Measurements from ENCODE around the gene FARP1.

FARP1 gene

DNA sequence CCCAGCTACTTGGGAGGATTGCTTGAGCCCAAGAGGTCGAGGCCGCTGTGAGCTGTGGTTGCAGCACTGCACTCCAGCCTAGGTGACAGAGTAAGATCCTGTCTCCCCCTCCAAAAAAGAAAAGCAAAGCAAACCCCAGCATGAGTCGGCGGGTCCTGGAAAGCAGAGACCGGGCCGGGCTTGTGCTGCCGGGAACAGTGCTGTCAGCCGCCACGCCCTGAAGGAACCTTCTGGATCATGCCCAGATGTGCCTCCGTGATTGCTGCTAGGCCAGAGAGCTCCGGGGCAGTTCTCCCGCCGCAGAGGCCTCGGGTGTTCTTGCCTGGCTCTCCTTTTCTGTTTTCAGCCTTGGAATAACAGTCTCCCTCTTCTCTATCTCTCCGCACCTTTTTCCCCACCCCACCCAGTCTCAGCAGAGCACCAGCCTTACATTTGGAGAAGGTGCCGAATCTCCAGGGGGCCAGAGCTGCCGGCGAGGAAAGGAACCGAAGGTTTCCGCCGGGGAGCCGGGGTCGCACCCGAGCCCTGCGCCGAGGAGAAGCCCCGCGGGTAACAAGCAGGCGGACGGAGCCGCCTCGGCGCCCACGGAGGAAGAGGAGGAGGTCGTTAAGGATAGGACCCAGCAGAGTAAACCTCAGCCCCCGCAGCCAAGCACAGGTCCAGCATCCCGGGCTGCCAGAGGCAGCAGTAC is 252.1 kb downstream of the FARP1 start:
- no peak for TF ChIP-seq EZH2phosphoT487 (conservative IDR thresholded peaks at IDR 0.05; ENCODE audit: low read length)
- TF ChIP-seq, protein P1, sequence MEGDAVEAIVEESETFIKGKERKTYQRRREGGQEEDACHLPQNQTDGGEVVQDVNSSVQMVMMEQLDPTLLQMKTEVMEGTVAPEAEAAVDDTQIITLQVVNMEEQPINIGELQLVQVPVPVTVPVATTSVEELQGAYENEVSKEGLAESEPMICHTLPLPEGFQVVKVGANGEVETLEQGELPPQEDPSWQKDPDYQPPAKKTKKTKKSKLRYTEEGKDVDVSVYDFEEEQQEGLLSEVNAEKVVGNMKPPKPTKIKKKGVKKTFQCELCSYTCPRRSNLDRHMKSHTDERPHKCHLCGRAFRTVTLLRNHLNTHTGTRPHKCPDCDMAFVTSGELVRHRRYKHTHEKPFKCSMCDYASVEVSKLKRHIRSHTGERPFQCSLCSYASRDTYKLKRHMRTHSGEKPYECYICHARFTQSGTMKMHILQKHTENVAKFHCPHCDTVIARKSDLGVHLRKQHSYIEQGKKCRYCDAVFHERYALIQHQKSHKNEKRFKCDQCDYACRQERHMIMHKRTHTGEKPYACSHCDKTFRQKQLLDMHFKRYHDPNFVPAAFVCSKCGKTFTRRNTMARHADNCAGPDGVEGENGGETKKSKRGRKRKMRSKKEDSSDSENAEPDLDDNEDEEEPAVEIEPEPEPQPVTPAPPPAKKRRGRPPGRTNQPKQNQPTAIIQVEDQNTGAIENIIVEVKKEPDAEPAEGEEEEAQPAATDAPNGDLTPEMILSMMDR (IDR thresholded peaks at IDR 0.05; ENCODE audit: insufficient read depth, low read length, poor library complexity, severe bottlenecking), result no peak
- no peaks in the 10 kb centered on the region for H3K9me3 ChIP-seq (ENCODE audit: insufficient read depth, low read length)
- H3K4me2 ChIP-seq (ENCODE audit: low read depth, low read length, poor library complexity, severe bottlenecking), result no peak overlapping the region
- H3F3A ChIP-seq (ENCODE audit: insufficient read depth), result no peaks in the 10 kb centered on the region
- no peak overlapping the region for H3K9ac ChIP-seq (ENCODE audit: low read length)
- no peak overlapping the region for H3K4me3 ChIP-seq (ENCODE audit: insufficient read depth, low read length, poor library complexity, severe bottlenecking)
- no peaks in the 10 kb centered on the region for H3K9me2 ChIP-seq (replicated peaks; ENCODE audit: insufficient read depth, low read length)
- no peaks in the 10 kb centered on the region for H3K79me2 ChIP-seq (ENCODE audit: insufficient read depth, low read length)
- H2AFZ ChIP-seq (ENCODE audit: low read depth, low read length, severe bottlenecking), result no peak overlapping the region
- no peaks in the 10 kb centered on the region for H4K20me1 ChIP-seq (ENCODE audit: low read depth, low read length)
- no peaks in the 10 kb centered on the region for H3K27me3 ChIP-seq (ENCODE audit: low read length)
- H3K36me3 ChIP-seq (ENCODE audit: low read length), result no peaks in the 10 kb centered on the region
- H3K27ac ChIP-seq (ENCODE audit: low read depth, low read length), result no peak overlapping the region

- Histone ChIP-seq H4K20me1 (ENCODE audit: low read depth, low read length) (no peaks in the 10 kb centered on the region), H3K79me2 (ENCODE audit: insufficient read depth, low read length) (no peaks in the 10 kb centered on the region), H2AFZ (ENCODE audit: low read depth, low read length, severe bottlenecking) (no peak overlapping the region), H3K36me3 (ENCODE audit: low read length) (no peaks in the 10 kb centered on the region), H3K27ac (ENCODE audit: low read depth, low read length) (no peak overlapping the region), H3K4me3 (ENCODE audit: insufficient read depth, low read length, poor library complexity, severe bottlenecking) (no peak overlapping the region), H3K9me3 (ENCODE audit: insufficient read depth, low read length) (no peaks in the 10 kb centered on the region), H3K9ac (ENCODE audit: low read length) (no peak overlapping the region), H3F3A (ENCODE audit: insufficient read depth) (no peaks in the 10 kb centered on the region), H3K27me3 (ENCODE audit: low read length) (no peaks in the 10 kb centered on the region), H3K4me2 (ENCODE audit: low read depth, low read length, poor library complexity, severe bottlenecking) (no peak overlapping the region), H3K9me2 (replicated peaks; ENCODE audit: insufficient read depth, low read length) (no peaks in the 10 kb centered on the region)
- TF ChIP-seq, protein P1 (IDR thresholded peaks at IDR 0.05; ENCODE audit: insufficient read depth, low read length, poor library complexity, severe bottlenecking), result no peak
- TF ChIP-seq EZH2phosphoT487 (conservative IDR thresholded peaks at IDR 0.05; ENCODE audit: low read length), result no peak
These were observed 253.3 kb downstream of the FARP1 start for GRCh38 chr13:98396071-98396710.

DNA sequence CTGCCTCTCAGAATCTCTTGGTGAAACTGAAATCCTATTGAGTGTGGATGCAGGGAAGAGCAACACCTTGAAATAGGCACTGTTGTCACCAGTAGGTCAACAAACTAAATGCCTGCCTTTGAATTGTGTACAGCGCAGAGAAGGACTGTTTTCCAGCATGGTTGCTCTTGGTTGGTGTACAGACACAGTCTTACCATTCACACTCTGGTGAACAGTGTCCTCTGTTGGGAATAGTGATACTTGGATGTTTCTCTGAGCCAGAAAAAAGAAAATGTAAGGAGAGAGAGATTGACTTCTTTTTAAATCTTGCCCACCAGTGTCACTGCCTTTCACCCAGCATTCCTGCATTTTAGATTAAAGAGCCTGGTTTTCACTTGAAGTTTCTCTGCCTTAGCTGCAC is 254.3 kb downstream of the FARP1 start:
- H3K27ac ChIP-seq (ENCODE audit: low read depth, low read length), result no peak overlapping the region
- no peaks in the 10 kb centered on the region for H3K27me3 ChIP-seq (ENCODE audit: low read length)
- H3K79me2 ChIP-seq (ENCODE audit: insufficient read depth, low read length), result no peaks in the 10 kb centered on the region
- no peaks in the 10 kb centered on the region for H4K20me1 ChIP-seq (ENCODE audit: low read depth, low read length)
- H3K36me3 ChIP-seq (ENCODE audit: low read length), result no peaks in the 10 kb centered on the region
- H2AFZ ChIP-seq (ENCODE audit: low read depth, low read length, severe bottlenecking), result no peak overlapping the region
- no peaks in the 10 kb centered on the region for H3F3A ChIP-seq (ENCODE audit: insufficient read depth)
- no peaks in the 10 kb centered on the region for H3K9me2 ChIP-seq (replicated peaks; ENCODE audit: insufficient read depth, low read length)
- H3K4me3 ChIP-seq (ENCODE audit: insufficient read depth, low read length, poor library complexity, severe bottlenecking), result no peak overlapping the region
- no peak overlapping the region for H3K4me2 ChIP-seq (ENCODE audit: low read depth, low read length, poor library complexity, severe bottlenecking)
- TF ChIP-seq EZH2phosphoT487 (conservative IDR thresholded peaks at IDR 0.05; ENCODE audit: low read length), result no peak
- H3K9ac ChIP-seq (ENCODE audit: low read length), result no peak overlapping the region
- no peaks in the 10 kb centered on the region for H3K9me3 ChIP-seq (ENCODE audit: insufficient read depth, low read length)

GRCh38 chr13:98397861-98398260 is 255.0 kb downstream of the FARP1 start:
- TF ChIP-seq, protein P1 (IDR thresholded peaks at IDR 0.05; ENCODE audit: insufficient read depth, low read length, poor library complexity, severe bottlenecking), result no peak
- no peak for TF ChIP-seq EZH2phosphoT487 (conservative IDR thresholded peaks at IDR 0.05; ENCODE audit: low read length)

More at GRCh38 chr13:98397861-98398260, 255.0 kb downstream of the FARP1 start:
- Histone ChIP-seq H3K36me3 (ENCODE audit: low read length) (no peaks in the 10 kb centered on the region), H3K27ac (ENCODE audit: low read depth, low read length) (no peak overlapping the region), H3K9me2 (replicated peaks; ENCODE audit: insufficient read depth, low read length) (no peaks in the 10 kb centered on the region), H4K20me1 (ENCODE audit: low read depth, low read length) (no peaks in the 10 kb centered on the region), H3F3A (ENCODE audit: insufficient read depth) (no peaks in the 10 kb centered on the region), H3K9ac (ENCODE audit: low read length) (no peak overlapping the region), H3K4me2 (ENCODE audit: low read depth, low read length, poor library complexity, severe bottlenecking) (no peak overlapping the region), H2AFZ (ENCODE audit: low read depth, low read length, severe bottlenecking) (no peak overlapping the region), H3K4me3 (ENCODE audit: insufficient read depth, low read length, poor library complexity, severe bottlenecking) (no peak overlapping the region), H3K27me3 (ENCODE audit: low read length) (no peaks in the 10 kb centered on the region), H3K79me2 (ENCODE audit: insufficient read depth, low read length) (no peaks in the 10 kb centered on the region), H3K9me3 (ENCODE audit: insufficient read depth, low read length) (no peaks in the 10 kb centered on the region)

Data from SU-DHL-6 (cell line).